H1 (cell line): Measurements from ENCODE around the gene TTC23. TPM values are rescaled to one million over a fixed set of nuclear protein-coding genes. Genes with fewer than 3 reads are reported as not detected.

ENCODE experiments used
- CTCF ChIA-PET: fragments of 300-600 bp; sonication (Branson Sonifier 250); formaldehyde crosslinking; loops from one replicate; lab custom pipeline; 2021; ENCODE audit not compliant: partially characterized antibody; lab: Charles Lee
- POLR2A ChIA-PET: fragments of 300-600 bp; sonication (Branson Sonifier 250); formaldehyde crosslinking; loops from one replicate; lab custom pipeline; 2021; ENCODE audit warnings: inconsistent platforms; ENCODE audit not compliant: partially characterized antibody; lab: Charles Lee
- DNase-seq, 2 experiments: peaks; one replicate each; pipeline versions ENCODE4 v3.0.0 to v3.0.0-alpha.2; 2010 to 2022; ENCODE audit warnings: low spot score in 2 of 2, low read depth in 1 of 2, mixed read lengths in 1 of 2
- FAIRE-seq: peaks from 2 replicates; lab custom pipeline; 2011; peaks lifted over from hg19 to GRCh38; lab: Jason Lieb, UNC
- H2AFZ ChIP-seq: 2 replicates; pipeline ENCODE4 v1.8.1; 2012; ENCODE audit warnings: low read length, inconsistent platforms
- H2AK5ac ChIP-seq: 2 replicates; pipeline ENCODE4 v1.6.1; 2013; ENCODE audit warnings: low read depth, low read length
- H2BK120ac ChIP-seq: replicated peaks from 2 replicates; pipeline ENCODE3; 2013; ENCODE audit warnings: low read depth, low read length, inconsistent platforms
- H2BK12ac ChIP-seq: 2 replicates; pipeline ENCODE4 v1.6.1; 2013; ENCODE audit warnings: low read depth, low read length
- H2BK15ac ChIP-seq: 2 replicates; pipeline ENCODE4 v1.6.1; 2013; ENCODE audit warnings: low read length
- H2BK20ac ChIP-seq: 2 replicates; pipeline ENCODE4 v1.6.1; 2013; ENCODE audit warnings: low read length
- H2BK5ac ChIP-seq: 2 replicates; pipeline ENCODE4 v1.6.1; 2013; ENCODE audit warnings: low read depth, low read length
- H3K14ac ChIP-seq: 2 replicates; pipeline ENCODE4 v1.6.1; 2013; ENCODE audit warnings: inconsistent platforms; ENCODE audit not compliant: insufficient read length
- H3K18ac ChIP-seq: 2 replicates; pipeline ENCODE4 v1.6.1; 2013; ENCODE audit warnings: low read length; ENCODE audit errors: extremely low read depth
- H3K23ac ChIP-seq: 2 replicates; pipeline ENCODE4 v1.6.1; 2013; ENCODE audit warnings: inconsistent platforms; ENCODE audit not compliant: insufficient read length
- H3K23me2 ChIP-seq: 2 replicates; pipeline ENCODE4 v1.6.1; 2013; ENCODE audit warnings: low read depth, low read length
- H3K27ac ChIP-seq: 2 replicates; pipeline ENCODE4 v1.6.1; 2011; ENCODE audit warnings: low read depth, low read length, inconsistent platforms
- H3K27me3 ChIP-seq, 4 experiments: replicated peaks in 1 of 4; 1 replicate in 1 of 4; 2 replicates in 3 of 4; pipeline versions ENCODE4 v1.6.1 to v1.8.1; 2011 to 2013; ENCODE audit warnings: low read length in 3 of 4, mild to moderate bottlenecking in 3 of 4, inconsistent platforms in 2 of 4, mixed read lengths in 2 of 4, moderate library complexity in 1 of 4; ENCODE audit not compliant: control insufficient read depth in 3 of 4, insufficient read depth in 3 of 4; ENCODE audit errors: extremely low read depth in 1 of 4
- H3K36me3 ChIP-seq, 4 experiments: 2 replicates each; pipeline versions ENCODE4 v1.6.1 to v1.8.1; 2011 to 2013; ENCODE audit warnings: mild to moderate bottlenecking in 4 of 4, low read length in 3 of 4, moderate library complexity in 2 of 4, control low read depth in 1 of 4, inconsistent platforms in 1 of 4; ENCODE audit not compliant: insufficient read depth in 4 of 4, control insufficient read depth in 2 of 4
- H3K4ac ChIP-seq: replicated peaks from 2 replicates; pipeline ENCODE3; 2013; ENCODE audit warnings: low read length, low read depth, mixed read lengths, inconsistent platforms; ENCODE audit not compliant: insufficient read length
- H3K4me1 ChIP-seq, 4 experiments: replicated peaks in 1 of 4; 1 replicate in 1 of 4; 2 replicates in 3 of 4; pipeline versions ENCODE4 v1.6.1 to v1.8.1; 2011 to 2013; ENCODE audit warnings: low read length in 3 of 4, inconsistent platforms in 2 of 4, mixed read lengths in 1 of 4; ENCODE audit not compliant: insufficient read depth in 4 of 4, control insufficient read depth in 3 of 4
- H3K4me2 ChIP-seq, 2 experiments: 2 replicates each; pipeline versions ENCODE4 v1.6.1 to v1.8.1; 2011 to 2013; ENCODE audit warnings: low read depth in 2 of 2, low read length in 2 of 2, control low read depth in 1 of 2, inconsistent platforms in 1 of 2, mild to moderate bottlenecking in 1 of 2; ENCODE audit not compliant: insufficient read depth in 1 of 2
- H3K4me3 ChIP-seq, 4 experiments: fragments of 200-600, 300-600 bp in 1 of 4; sonication (generic), shearing (Covaris generic), sonication (Bioruptor Twin) in 1 of 4; 2 replicates each; pipeline versions ENCODE4 v1.5.1 to v1.8.1; 2011 to 2016; ENCODE audit warnings: low read length in 4 of 4, low read depth in 3 of 4, control low read depth in 2 of 4, inconsistent platforms in 2 of 4, mild to moderate bottlenecking in 2 of 4, mixed read lengths in 1 of 4, moderate library complexity in 1 of 4; ENCODE audit not compliant: insufficient read depth in 2 of 4; ENCODE audit errors: extremely low read depth in 1 of 4
- H3K56ac ChIP-seq: replicated peaks from 2 replicates; pipeline ENCODE3; 2013; ENCODE audit warnings: low read depth, mild to moderate bottlenecking, mixed read lengths, low read length, inconsistent platforms; ENCODE audit not compliant: insufficient read length
- H3K79me1 ChIP-seq: 2 replicates; pipeline ENCODE4 v1.6.1; 2013; ENCODE audit warnings: low read depth, low read length, control low read depth
- H3K79me2 ChIP-seq, 2 experiments: 2 replicates each; pipeline versions ENCODE4 v1.6.1 to v1.8.1; 2012 to 2013; ENCODE audit warnings: low read length in 2 of 2, mild to moderate bottlenecking in 2 of 2, inconsistent platforms in 1 of 2; ENCODE audit not compliant: insufficient read depth in 2 of 2, control insufficient read depth in 1 of 2
- H3K9ac ChIP-seq, 4 experiments: replicated peaks in 1 of 4; 1 replicate in 1 of 4; 2 replicates in 3 of 4; pipeline versions ENCODE4 v1.6.1 to v1.8.1; 2011 to 2013; ENCODE audit warnings: low read depth in 3 of 4, low read length in 3 of 4, control low read depth in 2 of 4, mild to moderate bottlenecking in 2 of 4, moderate library complexity in 2 of 4, inconsistent platforms in 1 of 4; ENCODE audit errors: extremely low read depth in 1 of 4
- H3K9me3 ChIP-seq, 2 experiments: 2 replicates each; pipeline versions ENCODE4 v1.6.1 to v1.8.1; 2012 to 2013; ENCODE audit warnings: mild to moderate bottlenecking in 2 of 2, moderate library complexity in 2 of 2, control low read depth in 1 of 2, inconsistent platforms in 1 of 2, low read depth in 1 of 2, low read length in 1 of 2, mixed read lengths in 1 of 2; ENCODE audit not compliant: insufficient read depth in 2 of 2
- H4K20me1 ChIP-seq, 2 experiments: replicated peaks in 1 of 2; 2 replicates each; pipeline versions ENCODE3 to v1.8.1; 2011 to 2013; ENCODE audit warnings: inconsistent platforms in 2 of 2, low read length in 2 of 2, mild to moderate bottlenecking in 1 of 2; ENCODE audit not compliant: insufficient read depth in 2 of 2, control insufficient read depth in 1 of 2
- H4K5ac ChIP-seq: 2 replicates; pipeline ENCODE4 v1.6.1; 2013; ENCODE audit warnings: low read length, low read depth, mixed read lengths, inconsistent platforms; ENCODE audit not compliant: insufficient read length
- H4K8ac ChIP-seq: 2 replicates; pipeline ENCODE4 v1.8.0; 2013; ENCODE audit warnings: mild to moderate bottlenecking, moderate library complexity, low read length, inconsistent platforms; ENCODE audit not compliant: insufficient read depth; ENCODE audit errors: extremely low read depth
- H4K91ac ChIP-seq: replicated peaks from 2 replicates; pipeline ENCODE3; 2013; ENCODE audit warnings: low read length, mixed read lengths, inconsistent platforms; ENCODE audit not compliant: insufficient read length
- MAFK ChIP-seq: IDR thresholded peaks from 2 replicates; pipeline ENCODE4 v1.6.1; 2012; ENCODE audit warnings: low read depth, mild to moderate bottlenecking, improper control_type of control experiment, low read length
- RFX5 ChIP-seq: IDR thresholded peaks from 2 replicates; pipeline ENCODE4 v1.6.1; 2011; ENCODE audit warnings: low read depth, low read length, improper control_type of control experiment, borderline replicate concordance
- TAF1 ChIP-seq: IDR thresholded peaks from 2 replicates; pipeline ENCODE4 v1.6.1; 2011; ENCODE audit warnings: mild to moderate bottlenecking, low read depth, low read length
- WGBS, 2 experiments: shearing (Covaris generic) in 1 of 2; methylation state at CpG; one replicate each; pipeline versions ENCODE4 v1.1.6 to v1.1.7; 2013 to 2015; ENCODE audit warnings: low lambda C conversion rate in 2 of 2, mixed read lengths in 2 of 2, inconsistent platforms in 1 of 2, low coverage in 1 of 2, missing lambda C conversion rate in 1 of 2; ENCODE audit not compliant: insufficient replicate concordance in 2 of 2, insufficient coverage in 1 of 2, insufficient read length in 1 of 2; ENCODE audit errors: extremely low coverage in 1 of 2, missing lambda C conversion rate in 1 of 2; 5-methylcytosine and 5-hydroxymethylcytosine counted together
- polyA plus RNA-seq, 7 experiments: library from polyadenylated mRNA; depleted of rRNA in 3 of 7; stranded (reverse) in 5 of 7; unstranded in 2 of 7; fragments of >200 nt in 5 of 7; fragments of 200-250 nt in 2 of 7; gene quantifications; 1 replicate in 5 of 7; 2 replicates in 1 of 7; 4 replicates in 1 of 7; pipeline versions ENCODE4 v1.2.1 to v1.2.3, GENCODE V29; 2011 to 2013; ENCODE audit warnings: missing spikeins in 2 of 7, mixed read lengths in 2 of 7
- total RNA-seq: library from RNA; stranded (reverse); fragmentation: NEBNext Ultra II Directional; extraction: Animal tissue kit (Norgen Biotek cat#: 25700); gene quantifications from 2 replicates; pipeline ENCODE4 v1.2.1, GENCODE V29; 2021
- TF ChIP-seq, protein P1 (sequence below): IDR thresholded peaks from 2 replicates; pipeline ENCODE4 v1.6.1; 2012; ENCODE audit warnings: inconsistent platforms

TTC23 gene
- total and polyA plus RNA-seq, 2 of the 8 experiments (the other 6 are each of a cell fraction or from before 2014, with no cell fraction given) = 4.8 to 23.0 TPM

- Histone ChIP-seq H4K91ac (no peak overlapping the region), H3K9me3 (no peaks in the 10 kb centered on the region), H3K4me2 (no peak overlapping the region), H2BK12ac (no peak overlapping the region), H3K9ac (no peak overlapping the region), H3K4me3 (no peak overlapping the region), H3K18ac (no peak overlapping the region), H2AFZ (no peak overlapping the region), H4K8ac (no peak overlapping the region), H2BK15ac (no peak overlapping the region), H3K27ac (no peak overlapping the region), H3K23ac (no peak overlapping the region), H4K20me1 (no peaks in the 10 kb centered on the region), H3K4me1 (peaks cover 0 to 5% (median 1%) of the 10 kb centered on the region in 4 experiments; a peak in 4 of 7 replicates), H3K79me1 (no peaks in the 10 kb centered on the region), H3K4ac (no peak overlapping the region), H3K27me3 (peaks cover 0 to 23% (median 19%) of the 10 kb centered on the region in 4 experiments; a peak in 6 of 7 replicates), H3K79me2 (no peaks in the 10 kb centered on the region), H2AK5ac (no peak overlapping the region), H2BK20ac (no peak overlapping the region), H3K36me3 (no peaks in the 10 kb centered on the region), H3K23me2 (no peaks in the 10 kb centered on the region; the same call in 1 of the 2 replicates), H4K5ac (no peak overlapping the region), H3K56ac (no peak overlapping the region), H2BK5ac (no peak overlapping the region), H2BK120ac (no peak overlapping the region), H3K14ac (no peak overlapping the region)
- ChIA-PET CTCF (interaction anchor here (1.6 to 8.9 kb wide), 3 partner anchors 9 to 118 kb away, joined by 4 to 114 read pairs (median 16); partner anchors contain the start of gene SYNM), POLR2A (no interaction called here)
- FAIRE-seq (no peak), DNase-seq (no peak)
- WGBS, 2 experiments = 88% methylated on average over 11 of the region's 11 CpGs; no CpG with 5 or more reads in 1 of the 2 experiments
- TF ChIP-seq RFX5 (no peak), MAFK (no peak), TAF1 (no peak)
- TF ChIP-seq, protein P1, sequence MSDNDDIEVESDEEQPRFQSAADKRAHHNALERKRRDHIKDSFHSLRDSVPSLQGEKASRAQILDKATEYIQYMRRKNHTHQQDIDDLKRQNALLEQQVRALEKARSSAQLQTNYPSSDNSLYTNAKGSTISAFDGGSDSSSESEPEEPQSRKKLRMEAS = no peak
These were observed 152.4 kb downstream of the TTC23 start for GRCh38 chr15:99096894-99097426.
